ACC112 (cell line): ENCODE measurements around the gene CAMTA1.

Experiments used
- H2AFZ ChIP-seq: fragments of 200-600 bp; sonication (generic); one replicate; pipeline ENCODE4 v1.6.0; 2017; ENCODE audit warnings: antibody characterized with exemption, low read length; ENCODE audit not compliant: unreplicated experiment
- H3K27ac ChIP-seq: fragments of 200-600 bp; sonication (generic); 2 replicates; pipeline ENCODE4 v1.5.1; 2014; ENCODE audit warnings: low read depth, mild to moderate bottlenecking, antibody characterized with exemption, low read length, moderate library complexity
- H3K27me3 ChIP-seq: fragments of 200-600 bp; sonication (generic); 2 replicates; pipeline ENCODE4 v1.6.1; 2014; ENCODE audit warnings: mild to moderate bottlenecking, antibody characterized with exemption, low read length, moderate library complexity, mixed read lengths; ENCODE audit not compliant: insufficient read depth
- H3K36me3 ChIP-seq: fragments of 200-600 bp; sonication (generic); 2 replicates; pipeline ENCODE4 v1.6.1; 2016; ENCODE audit warnings: mild to moderate bottlenecking, antibody characterized with exemption, low read length, moderate library complexity, mixed read lengths; ENCODE audit not compliant: insufficient read depth
- H3K4me1 ChIP-seq: fragments of 200-600 bp; sonication (generic); one replicate; pipeline ENCODE4 v1.6.1; 2016; ENCODE audit warnings: low read length, mixed read lengths; ENCODE audit not compliant: insufficient read depth, unreplicated experiment, control insufficient read depth
- H3K4me3 ChIP-seq: fragments of 200-600 bp; sonication (generic); 2 replicates; pipeline ENCODE4 v1.5.1; 2014; ENCODE audit warnings: mild to moderate bottlenecking, low read depth, low read length
- H3K79me2 ChIP-seq: fragments of 200-600 bp; sonication (generic); one replicate; pipeline ENCODE4 v1.6.0; 2016; ENCODE audit warnings: low read length; ENCODE audit not compliant: control insufficient read depth, unreplicated experiment, insufficient read depth

The CAMTA1 gene

GRCh38 chr1:7722670-7723012 is 937.4 kb downstream of the CAMTA1 start:
- no peak overlapping the region for H2AFZ ChIP-seq
- no peak overlapping the region for H3K27ac ChIP-seq
- no peaks in the 10 kb centered on the region for H3K36me3 ChIP-seq
- no peaks in the 10 kb centered on the region for H3K79me2 ChIP-seq
- no peak overlapping the region for H3K4me3 ChIP-seq
- no peaks in the 10 kb centered on the region for H3K4me1 ChIP-seq
- H3K27me3 ChIP-seq, result peaks cover 70% of the 10 kb centered on the region

GRCh38 chr1:7726623-7727022 is 941.4 kb downstream of the CAMTA1 start:
- Histone ChIP-seq H3K36me3 (no peaks in the 10 kb centered on the region), H3K4me1 (no peaks in the 10 kb centered on the region), H3K27ac (no peak overlapping the region), H3K4me3 (no peak overlapping the region), H3K79me2 (no peaks in the 10 kb centered on the region), H3K27me3 (peaks cover 59% of the 10 kb centered on the region), H2AFZ (no peak overlapping the region)

DNA sequence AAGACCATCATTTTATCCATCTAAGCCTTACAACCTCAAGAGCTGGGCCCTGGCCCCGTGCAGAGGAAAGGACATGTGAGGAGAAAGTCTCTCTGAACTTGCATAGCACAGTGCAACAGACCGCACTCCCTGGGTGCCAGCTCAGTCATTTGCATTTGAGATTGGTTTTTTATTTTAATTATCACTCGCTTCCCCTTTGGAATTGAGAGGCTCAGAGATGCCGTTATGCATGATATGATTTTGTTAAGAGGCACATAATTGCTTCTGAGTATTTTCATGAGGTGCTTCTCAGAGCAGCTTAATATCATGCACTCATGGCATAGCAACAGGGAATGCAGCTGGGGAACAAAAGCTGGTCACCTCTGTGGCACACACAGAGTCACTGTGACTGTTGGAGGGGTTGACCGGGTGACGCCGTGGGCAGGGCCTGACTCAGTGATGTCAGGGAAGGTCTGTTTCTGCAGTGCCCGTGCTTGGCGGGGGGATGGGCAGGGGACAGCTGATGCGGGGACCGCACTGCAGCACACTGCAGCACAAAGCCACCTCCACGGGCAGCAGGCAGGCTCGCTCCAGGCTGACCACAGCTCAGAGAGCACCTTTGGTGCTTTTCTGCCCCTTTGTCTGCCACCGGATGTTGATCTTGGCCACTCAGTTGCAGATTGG is 942.7 kb downstream of the CAMTA1 start:
- Histone ChIP-seq H3K79me2 (no peaks in the 10 kb centered on the region), H3K4me1 (no peaks in the 10 kb centered on the region), H3K27me3 (peaks cover 60% of the 10 kb centered on the region), H2AFZ (no peak overlapping the region), H3K4me3 (no peak overlapping the region), H3K36me3 (no peaks in the 10 kb centered on the region), H3K27ac (no peak overlapping the region)

GRCh38 chr1:7729761-7730160 is 944.5 kb downstream of the CAMTA1 start:
- no peaks in the 10 kb centered on the region for H3K4me1 ChIP-seq
- H3K27ac ChIP-seq, result no peak overlapping the region
- no peaks in the 10 kb centered on the region for H3K79me2 ChIP-seq
- H3K27me3 ChIP-seq, result peaks cover 56% of the 10 kb centered on the region
- no peaks in the 10 kb centered on the region for H3K36me3 ChIP-seq
- H3K4me3 ChIP-seq, result no peak overlapping the region
- no peak overlapping the region for H2AFZ ChIP-seq

DNA sequence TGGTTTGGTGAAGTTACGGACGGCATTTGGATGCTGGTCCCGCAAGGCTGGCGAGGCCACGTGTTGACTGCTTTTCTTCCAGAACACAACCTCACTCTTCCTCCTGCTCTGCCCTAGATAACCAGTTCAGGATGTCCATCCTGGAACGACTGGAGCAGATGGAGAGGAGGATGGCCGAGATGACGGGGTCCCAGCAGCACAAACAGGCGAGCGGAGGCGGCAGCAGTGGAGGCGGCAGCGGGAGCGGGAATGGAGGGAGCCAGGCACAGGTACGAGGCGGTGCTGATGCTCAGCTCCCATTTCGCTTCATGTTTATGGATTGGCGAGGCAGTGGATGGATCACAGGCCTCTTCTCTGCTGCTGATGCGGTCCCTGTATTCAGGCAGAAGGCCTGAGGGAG is 947.1 kb downstream of the CAMTA1 start:
- H3K36me3 ChIP-seq, result no peaks in the 10 kb centered on the region
- no peak overlapping the region for H2AFZ ChIP-seq
- H3K4me3 ChIP-seq, result no peak overlapping the region
- no peak overlapping the region for H3K27ac ChIP-seq
- no peaks in the 10 kb centered on the region for H3K79me2 ChIP-seq
- no peaks in the 10 kb centered on the region for H3K4me1 ChIP-seq
- H3K27me3 ChIP-seq, result peaks cover 64% of the 10 kb centered on the region

DNA sequence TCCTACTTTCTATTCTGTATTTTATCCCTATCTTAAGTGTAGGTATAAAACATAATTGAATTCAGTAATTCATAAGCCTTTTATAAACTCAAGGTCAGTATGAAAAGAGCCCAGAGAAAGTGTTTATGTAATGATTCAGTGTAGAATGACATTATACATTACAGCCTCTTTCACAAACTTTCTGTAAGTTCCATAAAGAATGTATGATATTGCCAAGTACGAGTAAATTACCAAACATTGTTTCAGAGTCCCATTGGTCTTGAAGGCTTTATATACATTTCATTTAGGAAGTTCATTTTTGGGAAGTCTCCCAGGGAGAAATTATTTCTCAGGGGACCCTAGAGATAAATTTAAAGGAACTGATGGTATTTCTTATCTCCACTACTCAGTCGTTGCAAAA is 948.0 kb downstream of the CAMTA1 start:
- no peaks in the 10 kb centered on the region for H3K4me1 ChIP-seq
- H3K36me3 ChIP-seq, result no peaks in the 10 kb centered on the region
- H3K4me3 ChIP-seq, result no peak overlapping the region
- H3K27me3 ChIP-seq, result peaks cover 61% of the 10 kb centered on the region
- H2AFZ ChIP-seq, result no peak overlapping the region
- H3K27ac ChIP-seq, result no peak overlapping the region
- no peaks in the 10 kb centered on the region for H3K79me2 ChIP-seq

DNA sequence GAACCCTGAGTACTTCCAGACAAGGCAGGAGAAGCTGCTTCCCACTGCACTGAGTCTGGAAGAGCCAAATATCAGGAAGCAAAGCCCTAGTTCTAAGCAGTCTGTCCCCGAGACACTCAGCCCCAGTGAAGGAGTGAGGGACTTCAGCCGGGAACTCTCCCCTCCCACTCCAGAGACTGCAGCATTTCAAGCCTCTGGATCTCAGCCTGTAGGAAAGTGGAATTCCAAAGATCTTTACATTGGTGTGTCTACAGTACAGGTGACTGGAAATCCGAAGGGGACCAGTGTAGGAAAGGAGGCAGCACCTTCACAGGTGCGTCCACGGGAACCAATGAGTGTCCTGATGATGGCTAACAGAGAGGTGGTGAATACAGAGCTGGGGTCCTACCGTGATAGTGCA is 952.8 kb downstream of the CAMTA1 start:
- H3K27me3 ChIP-seq, result peaks cover 45% of the 10 kb centered on the region
- H3K4me3 ChIP-seq, result no peak overlapping the region
- no peaks in the 10 kb centered on the region for H3K36me3 ChIP-seq
- H3K79me2 ChIP-seq, result no peaks in the 10 kb centered on the region
- H2AFZ ChIP-seq, result no peak overlapping the region
- H3K4me1 ChIP-seq, result no peaks in the 10 kb centered on the region
- H3K27ac ChIP-seq, result no peak overlapping the region

GRCh38 chr1:7743346-7743745 is 958.1 kb downstream of the CAMTA1 start:
- peaks cover 13% of the 10 kb centered on the region for H3K27me3 ChIP-seq
- no peaks in the 10 kb centered on the region for H3K36me3 ChIP-seq
- no peak overlapping the region for H3K27ac ChIP-seq
- H3K4me3 ChIP-seq, result no peak overlapping the region
- H3K4me1 ChIP-seq, result no peaks in the 10 kb centered on the region
- H2AFZ ChIP-seq, result no peak overlapping the region
- H3K79me2 ChIP-seq, result no peaks in the 10 kb centered on the region

DNA sequence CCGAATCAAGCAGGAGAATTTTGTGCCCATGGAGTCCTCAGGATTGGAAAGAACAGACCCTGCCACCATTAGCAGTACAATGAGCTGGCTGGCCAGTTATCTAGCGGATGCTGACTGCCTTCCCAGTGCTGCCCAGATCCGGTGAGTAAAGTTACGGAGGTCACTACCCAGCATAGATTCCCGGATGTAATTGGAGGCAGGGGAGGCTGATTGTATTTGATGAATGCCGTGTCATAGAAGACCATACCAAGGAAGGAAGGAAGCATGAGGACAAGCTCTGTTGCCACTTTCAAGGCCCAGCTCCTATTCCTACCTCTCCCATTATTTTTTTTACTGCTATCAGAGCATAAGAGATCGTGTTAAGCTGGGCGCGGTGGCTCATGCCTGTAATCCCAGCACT is 959.6 kb downstream of the CAMTA1 start:
- H3K4me1 ChIP-seq, result no peaks in the 10 kb centered on the region
- H3K27ac ChIP-seq, result no peak overlapping the region

DNA sequence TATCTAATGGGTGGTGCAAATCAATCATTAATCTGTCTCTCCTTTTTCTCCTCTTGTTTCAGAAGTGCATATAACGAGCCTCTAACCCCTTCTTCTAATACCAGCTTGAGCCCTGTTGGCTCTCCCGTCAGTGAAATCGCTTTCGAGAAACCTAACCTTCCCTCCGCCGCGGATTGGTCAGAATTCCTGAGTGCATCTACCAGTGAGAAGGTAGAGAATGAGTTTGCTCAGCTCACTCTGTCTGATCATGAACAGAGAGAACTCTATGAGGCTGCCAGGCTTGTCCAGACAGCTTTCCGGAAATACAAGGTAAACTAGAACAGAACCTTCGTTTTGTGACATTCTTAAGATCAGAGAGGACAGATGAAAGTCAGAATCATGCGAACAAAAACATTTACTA is 960.5 kb downstream of the CAMTA1 start:
- H3K79me2 ChIP-seq, result no peaks in the 10 kb centered on the region
- H3K4me1 ChIP-seq, result no peaks in the 10 kb centered on the region
- no peak overlapping the region for H2AFZ ChIP-seq
- no peak overlapping the region for H3K27ac ChIP-seq
- peaks cover 2% of the 10 kb centered on the region; the same call in 1 of the 2 replicates for H3K27me3 ChIP-seq
- H3K4me3 ChIP-seq, result no peak overlapping the region
- no peaks in the 10 kb centered on the region for H3K36me3 ChIP-seq

More for the DNA sequence above, 959.6 kb downstream of the CAMTA1 start:
- peaks cover 4% of the 10 kb centered on the region; the same call in 1 of the 2 replicates for H3K27me3 ChIP-seq
- no peaks in the 10 kb centered on the region for H3K79me2 ChIP-seq
- no peak overlapping the region for H3K4me3 ChIP-seq
- H2AFZ ChIP-seq, result no peak overlapping the region
- no peaks in the 10 kb centered on the region for H3K36me3 ChIP-seq

DNA sequence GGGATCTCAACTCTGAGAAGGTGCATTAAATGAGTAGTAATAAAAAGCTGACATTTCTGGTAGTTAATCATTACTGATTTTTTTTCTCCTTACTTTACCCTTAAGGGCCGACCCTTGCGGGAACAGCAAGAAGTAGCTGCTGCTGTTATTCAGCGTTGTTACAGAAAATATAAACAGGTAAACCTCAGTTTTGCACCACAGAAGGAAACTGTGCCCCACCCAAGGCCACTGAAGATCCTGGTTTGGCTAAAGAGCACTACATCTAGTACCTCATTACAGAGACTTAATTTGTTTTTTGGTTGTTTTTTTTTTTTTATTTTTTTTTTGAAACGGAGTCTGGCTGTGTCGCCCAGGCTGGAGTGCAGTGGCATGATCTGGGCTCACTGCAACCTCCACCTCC is 962.4 kb downstream of the CAMTA1 start:
- H3K4me3 ChIP-seq, result no peak overlapping the region
- H3K4me1 ChIP-seq, result no peaks in the 10 kb centered on the region
- H3K27me3 ChIP-seq, result no peaks in the 10 kb centered on the region
- H2AFZ ChIP-seq, result no peak overlapping the region
- H3K27ac ChIP-seq, result no peak overlapping the region
- H3K36me3 ChIP-seq, result no peaks in the 10 kb centered on the region
- no peaks in the 10 kb centered on the region for H3K79me2 ChIP-seq
